ENCODE data around the gene FUBP1.
"Not testable (repeated sequence)": the region's sequence is repeated elsewhere in the genome, so short reads cannot be mapped to it uniquely, and the experiment has no call there.

Gene FUBP1

DNA sequence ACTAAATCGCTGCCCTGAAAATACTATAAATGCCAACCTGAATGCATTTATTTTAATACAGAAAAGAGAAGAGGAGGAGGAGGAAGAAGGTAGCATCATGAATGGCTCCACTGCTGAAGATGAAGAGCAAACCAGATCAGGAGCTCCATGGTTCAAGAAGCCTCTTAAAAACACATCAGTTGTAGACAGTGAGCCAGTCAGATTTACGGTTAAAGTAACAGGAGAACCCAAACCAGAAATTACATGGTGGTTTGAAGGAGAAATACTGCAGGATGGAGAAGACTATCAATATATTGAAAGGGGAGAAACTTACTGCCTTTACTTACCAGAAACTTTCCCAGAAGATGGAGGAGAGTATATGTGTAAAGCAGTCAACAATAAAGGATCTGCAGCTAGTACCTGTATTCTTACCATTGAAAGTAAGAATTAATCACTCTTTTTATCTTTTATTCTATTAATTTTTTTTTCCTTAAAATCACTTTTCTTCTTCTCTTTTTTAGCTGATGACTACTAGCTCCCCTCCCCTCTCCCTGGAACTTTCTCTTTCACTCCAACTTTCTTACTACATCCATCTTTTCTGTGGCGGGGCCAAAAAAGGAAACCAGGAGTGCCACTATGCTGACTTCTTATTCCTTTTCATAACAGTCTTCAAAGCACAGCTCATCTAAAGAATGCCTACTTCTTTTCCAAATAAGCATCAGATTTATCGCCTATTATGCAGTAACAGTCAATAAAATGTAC lies 36.3 kb downstream of the FUBP1 start:
- DNase-seq: no peak

- no peak for DNase-seq
These were observed 37.8 kb downstream of the FUBP1 start for GRCh38 chr1:77940921-77941570.

- no peak for DNase-seq
These were observed 40.2 kb downstream of the FUBP1 start for GRCh38 chr1:77938651-77939050.

- DNase-seq: no peak
These were observed 49.1 kb downstream of the FUBP1 start for GRCh38 chr1:77929806-77930205.

DNA sequence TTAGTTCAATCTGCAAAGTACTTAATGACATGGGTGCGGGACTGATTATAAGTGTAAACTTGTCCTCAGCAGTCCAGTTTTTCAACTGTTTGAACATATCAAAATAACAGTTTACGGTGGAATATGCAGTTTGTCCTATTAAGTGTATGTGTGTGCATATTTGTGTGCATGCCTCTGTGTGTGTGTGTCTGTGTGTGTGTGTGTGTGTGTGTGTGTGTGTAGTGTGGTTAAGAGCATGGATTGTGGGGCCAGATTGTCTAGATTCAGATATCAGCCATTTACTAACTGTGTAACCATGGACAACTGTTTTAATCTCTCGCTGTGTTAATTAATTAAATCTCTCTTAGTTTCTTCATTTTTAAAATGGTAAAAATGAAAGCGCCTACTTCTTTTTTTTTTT lies 51.5 kb downstream of the FUBP1 start:
- no peak for DNase-seq

- no peak for DNase-seq
These were observed 52.1 kb downstream of the FUBP1 start for GRCh38 chr1:77926561-77927357.

GRCh38 chr1:77925956-77926355 lies 52.9 kb downstream of the FUBP1 start:
- no peak for DNase-seq

- no peak for DNase-seq
These were observed 53.4 kb downstream of the FUBP1 start for GRCh38 chr1:77925518-77925917.

- not testable (repeated sequence) for DNase-seq
These were observed 60.0 kb downstream of the FUBP1 start for GRCh38 chr1:77918918-77919317.

DNA sequence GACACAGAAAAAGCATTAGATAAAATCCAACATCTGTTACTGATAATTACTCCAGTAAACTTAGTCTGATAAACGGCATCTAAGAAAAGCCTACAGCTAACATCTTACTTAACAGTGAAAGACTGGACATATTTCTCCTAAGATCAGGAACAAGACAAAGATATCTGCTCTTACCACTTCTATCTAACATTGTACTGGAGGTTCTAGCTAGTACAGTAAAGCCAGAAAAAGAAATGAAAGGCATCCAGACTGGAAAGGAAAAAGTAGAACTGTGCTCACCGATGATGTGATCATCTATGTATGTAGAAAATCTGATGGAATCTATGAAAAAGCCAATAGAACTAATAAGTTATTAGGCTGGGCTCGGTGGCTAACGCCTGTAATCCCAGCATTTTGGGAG lies 68.8 kb downstream of the FUBP1 start:
- DNase-seq: no peak

- DNase-seq: no peak
These were observed 72.2 kb downstream of the FUBP1 start for GRCh38 chr1:77906624-77907023.

- DNase-seq: no peak
These were observed 72.8 kb downstream of the FUBP1 start for GRCh38 chr1:77906019-77906545.

- DNase-seq: no peak
These were observed 73.3 kb downstream of the FUBP1 start for GRCh38 chr1:77905603-77906002.

GRCh38 chr1:77900687-77901293 lies 78.1 kb downstream of the FUBP1 start:
- DNase-seq: no peak

DNA sequence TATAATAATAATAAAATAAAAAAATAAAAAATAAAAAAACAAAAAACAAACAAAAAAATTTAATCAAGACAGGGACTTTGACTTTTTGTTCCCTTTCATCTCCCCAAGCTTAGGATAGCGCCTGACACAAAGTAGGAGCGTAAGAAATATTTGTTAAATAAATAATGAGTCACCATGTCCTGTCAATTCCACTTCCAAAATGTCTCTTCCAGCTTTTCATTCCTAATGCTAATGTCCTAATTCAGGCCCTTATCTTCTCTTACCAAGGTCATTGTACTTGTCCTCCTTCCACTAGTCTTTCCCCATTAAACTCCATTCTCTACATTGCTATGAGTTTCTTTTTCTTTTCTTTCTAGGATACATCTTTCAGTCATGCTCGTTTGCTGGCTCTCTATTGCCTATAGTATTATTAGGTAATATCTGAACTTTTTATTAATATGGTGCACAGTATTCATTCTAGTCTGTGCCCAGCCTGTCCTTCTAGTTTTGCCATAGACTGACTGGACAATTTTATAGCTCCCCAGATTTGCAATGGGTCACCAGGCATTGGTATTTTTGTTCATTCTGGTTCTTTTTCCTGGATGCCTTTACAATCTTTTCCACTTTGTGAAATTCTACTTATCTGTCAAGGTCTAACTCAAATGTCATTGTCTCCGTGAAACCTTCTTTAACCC lies 79.1 kb downstream of the FUBP1 start:
- DNase-seq: no peak

All from effector CD8-positive, alpha-beta T cell (primary cell).